ENCODE measurements around the gene MSLN.

The MSLN gene

GRCh38 chr16:733382-734207, 26.9 kb upstream of the MSLN start:
- TF ChIP-seq CTCF (IDR thresholded peaks at IDR 0.05; ENCODE audit: low read depth, low read length) = peak; percentile 38
- no peak for DNase-seq (ENCODE audit: extremely low read depth, low read depth)

GRCh38 chr16:734208-734980, 26.1 kb upstream of the MSLN start:
- no peak for DNase-seq (ENCODE audit: extremely low read depth, low read depth)
- TF ChIP-seq CTCF (IDR thresholded peaks at IDR 0.05; ENCODE audit: low read depth, low read length) = no peak

- no peak for TF ChIP-seq CTCF (IDR thresholded peaks at IDR 0.05; ENCODE audit: low read depth, low read length)
- no peak for DNase-seq (ENCODE audit: extremely low read depth, low read depth)
Observed at GRCh38 chr16:734981-735881, 25.3 kb upstream of the MSLN start.

- no peak for TF ChIP-seq CTCF (IDR thresholded peaks at IDR 0.05; ENCODE audit: low read depth, low read length)
- no peak for DNase-seq (ENCODE audit: extremely low read depth, low read depth)
Observed at GRCh38 chr16:735982-736453, 24.5 kb upstream of the MSLN start.

GRCh38 chr16:736936-737481, 23.5 kb upstream of the MSLN start:
- no peak for DNase-seq (ENCODE audit: extremely low read depth, low read depth)
- TF ChIP-seq CTCF (IDR thresholded peaks at IDR 0.05; ENCODE audit: low read depth, low read length) = no peak

- TF ChIP-seq CTCF (IDR thresholded peaks at IDR 0.05; ENCODE audit: low read depth, low read length) = no peak
Observed at GRCh38 chr16:739560-740458, 20.7 kb upstream of the MSLN start.

More at GRCh38 chr16:739560-740458, 20.7 kb upstream of the MSLN start:
- no peak for DNase-seq (ENCODE audit: extremely low read depth, low read depth)
